Gastrocnemius medialis (tissue), 4 donors: ENCODE results near the gene C1QTNF1. TPM values are rescaled to one million over a fixed set of nuclear protein-coding genes. Genes with fewer than 3 reads are reported as not detected.

ENCODE experiments used
- ATAC-seq, 2 donors: fragments of 150-250 bp; one replicate each; pipeline ENCODE4 v1.9.1; 2016
- DNase-seq, 2 donors: peaks; one replicate each; pipeline ENCODE4 v3.0.0-alpha.2; 2019
- H3K27ac ChIP-seq, 4 donors: fragments of 200-600 bp; sonication (generic); 1 replicate in 1 of 4; 2 replicates in 3 of 4; pipeline ENCODE4 v1.5.1; 2016 to 2018; ENCODE audit warnings: mild to moderate bottlenecking in 2 of 4, moderate library complexity in 1 of 4
- H3K27me3 ChIP-seq, 3 donors: fragments of 200-600 bp; sonication (generic) in 2 of 3; 1 replicate in 1 of 3; 2 replicates in 2 of 3; pipeline versions ENCODE4 v1.5.1 to v1.6.0; 2016 to 2019; ENCODE audit warnings: mild to moderate bottlenecking in 1 of 3, moderate library complexity in 1 of 3
- H3K36me3 ChIP-seq, 2 donors: fragments of 200-600 bp; sonication (generic) in 1 of 2; one replicate each; pipeline ENCODE4 v1.5.1; 2017 to 2018
- H3K4me1 ChIP-seq, 2 donors: fragments of 200-600 bp; sonication (generic) in 1 of 2; one replicate each; pipeline ENCODE4 v1.5.1; 2016 to 2017; ENCODE audit warnings: mild to moderate bottlenecking in 2 of 2
- H3K4me3 ChIP-seq, 4 donors: fragments of 200-600 bp; sonication (generic) in 3 of 4; 1 replicate in 1 of 4; 2 replicates in 3 of 4; pipeline ENCODE4 v1.5.1; 2016 to 2019; ENCODE audit warnings: mild to moderate bottlenecking in 2 of 4
- H3K9me3 ChIP-seq, 3 donors: fragments of 200-600 bp; sonication (generic) in 2 of 3; 1 replicate in 1 of 3; 2 replicates in 2 of 3; pipeline ENCODE4 v1.5.1; 2016 to 2019
- POLR2A ChIP-seq, 2 donors: fragments of 450-650 bp; IDR thresholded peaks; one replicate each; pipeline ENCODE4 v1.6.1; 2017; ENCODE audit warnings: antibody characterized with exemption in 2 of 2, mild to moderate bottlenecking in 2 of 2, moderate library complexity in 2 of 2
- in situ Hi-C, 4 donors: fragments of 200-750 bp; cut with MboI; loops; one replicate each; pipeline versions ENCODE4 v1.15.0 to v1.8.0; 2017; ENCODE audit warnings: low sequenced_read_pairs in 4 of 4
- intact Hi-C: fragments of 100-400 bp; cut with DNase I; formaldehyde crosslinking; loops from one replicate; pipeline ENCODE4 v1.15.1; 2023; ENCODE audit warnings: low total_unique reads
- total RNA-seq, 4 donors: library from RNA; depleted of rRNA; stranded (reverse); fragments of >200 nt; gene quantifications; one replicate each; pipeline versions ENCODE4 v1.1.0 to v1.2.3, GENCODE V29; 2016
- TF ChIP-seq, protein P1 (sequence below), 5 experiments: fragments of 450-650 bp in 3 of 5; fragments of 200-600 bp in 2 of 5; sonication (generic) in 2 of 5; IDR thresholded peaks in 4 of 5; conservative IDR thresholded peaks in 1 of 5; 1 replicate in 4 of 5; 2 replicates in 1 of 5; pipeline ENCODE4 v1.5.1; 2016 to 2019; ENCODE audit warnings: antibody characterized with exemption in 5 of 5, mild to moderate bottlenecking in 3 of 5, moderate library complexity in 3 of 5

The C1QTNF1 gene
- total RNA-seq, 4 donors from 2014 or later: 11.1 to 38.6 (median 21.2) TPM

DNA sequence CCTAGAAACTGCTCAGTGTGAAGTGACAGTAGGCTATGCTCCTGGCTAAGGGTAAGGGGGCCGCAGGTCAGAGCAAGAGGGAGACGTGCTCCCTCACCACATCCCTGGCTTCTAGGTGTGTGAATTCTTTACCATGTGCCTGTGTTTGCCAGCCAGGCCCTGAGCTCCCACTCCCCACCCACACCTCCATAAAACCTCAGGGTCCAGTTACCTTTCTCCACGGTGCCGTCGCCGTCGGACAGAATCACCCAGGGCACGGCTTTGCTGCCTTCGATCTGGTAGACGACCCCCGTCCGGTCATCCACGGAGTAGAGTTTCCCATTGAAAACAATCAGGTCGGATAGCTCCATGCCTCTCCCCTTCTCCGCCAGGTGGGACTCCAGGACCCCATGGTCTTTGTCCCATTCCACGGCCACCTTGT is 27.2 kb upstream of the C1QTNF1 start:
- Histone ChIP-seq H3K27ac (no peak overlapping the region), H3K4me3 (no peak overlapping the region), H3K27me3 (no peaks in the 10 kb centered on the region), H3K9me3 (no peaks in the 10 kb centered on the region), H3K36me3 (peaks cover 0 to 25% of the 10 kb centered on the region in 2 donors), H3K4me1 (peaks cover 10 to 13% of the 10 kb centered on the region in 2 donors)
- DNase-seq (no peak), ATAC-seq (no peak)
- TF ChIP-seq, protein P1, sequence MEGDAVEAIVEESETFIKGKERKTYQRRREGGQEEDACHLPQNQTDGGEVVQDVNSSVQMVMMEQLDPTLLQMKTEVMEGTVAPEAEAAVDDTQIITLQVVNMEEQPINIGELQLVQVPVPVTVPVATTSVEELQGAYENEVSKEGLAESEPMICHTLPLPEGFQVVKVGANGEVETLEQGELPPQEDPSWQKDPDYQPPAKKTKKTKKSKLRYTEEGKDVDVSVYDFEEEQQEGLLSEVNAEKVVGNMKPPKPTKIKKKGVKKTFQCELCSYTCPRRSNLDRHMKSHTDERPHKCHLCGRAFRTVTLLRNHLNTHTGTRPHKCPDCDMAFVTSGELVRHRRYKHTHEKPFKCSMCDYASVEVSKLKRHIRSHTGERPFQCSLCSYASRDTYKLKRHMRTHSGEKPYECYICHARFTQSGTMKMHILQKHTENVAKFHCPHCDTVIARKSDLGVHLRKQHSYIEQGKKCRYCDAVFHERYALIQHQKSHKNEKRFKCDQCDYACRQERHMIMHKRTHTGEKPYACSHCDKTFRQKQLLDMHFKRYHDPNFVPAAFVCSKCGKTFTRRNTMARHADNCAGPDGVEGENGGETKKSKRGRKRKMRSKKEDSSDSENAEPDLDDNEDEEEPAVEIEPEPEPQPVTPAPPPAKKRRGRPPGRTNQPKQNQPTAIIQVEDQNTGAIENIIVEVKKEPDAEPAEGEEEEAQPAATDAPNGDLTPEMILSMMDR (IDR thresholded peaks at IDR 0.05 in 4 of 5, conservative IDR thresholded peaks at IDR 0.05 in 1 of 5): no peak
- TF ChIP-seq POLR2A (IDR thresholded peaks at IDR 0.05): no peak
- intact Hi-C loops: no loop called here
- in situ Hi-C loops: no loop called here

DNA sequence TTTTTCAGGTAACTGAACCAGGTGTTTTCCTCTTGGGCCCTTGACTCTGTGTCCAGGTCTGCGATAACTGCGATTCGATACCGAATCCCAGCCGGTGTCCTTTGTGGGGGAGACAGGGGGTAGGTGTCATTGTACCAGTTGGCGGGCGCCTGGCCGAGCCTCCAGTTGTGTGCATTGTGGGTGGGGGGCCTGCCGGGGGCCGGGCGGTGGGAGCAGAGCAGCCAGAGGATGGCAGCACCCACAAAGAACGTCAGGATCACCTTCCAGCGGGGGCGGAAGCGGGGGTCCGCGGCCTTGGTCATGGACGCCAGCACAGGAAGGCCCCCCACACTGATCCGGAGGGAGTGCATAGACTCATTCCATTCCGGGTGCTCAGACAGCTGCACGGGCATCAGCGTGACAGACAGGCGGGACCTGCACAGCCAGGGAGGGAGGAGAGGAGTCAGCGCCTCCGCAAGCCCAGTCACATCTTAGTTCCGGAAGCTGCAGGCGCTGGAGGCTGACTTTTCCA is 26.7 kb upstream of the C1QTNF1 start:
- no peak for TF ChIP-seq POLR2A (IDR thresholded peaks at IDR 0.05)
- TF ChIP-seq, protein P1 (IDR thresholded peaks at IDR 0.05 in 4 of 5, conservative IDR thresholded peaks at IDR 0.05 in 1 of 5): no peak
- Histone ChIP-seq H3K27ac (no peak overlapping the region), H3K9me3 (no peaks in the 10 kb centered on the region), H3K36me3 (peaks cover 0 to 20% of the 10 kb centered on the region in 2 donors), H3K4me3 (no peak overlapping the region), H3K27me3 (no peaks in the 10 kb centered on the region), H3K4me1 (peaks cover 10 to 13% of the 10 kb centered on the region in 2 donors)
- intact Hi-C loops (no loop called here), in situ Hi-C loops (no loop called here)
- ATAC-seq (no peak), DNase-seq (peak in 1 of 2 donors; percentile 7)

DNA sequence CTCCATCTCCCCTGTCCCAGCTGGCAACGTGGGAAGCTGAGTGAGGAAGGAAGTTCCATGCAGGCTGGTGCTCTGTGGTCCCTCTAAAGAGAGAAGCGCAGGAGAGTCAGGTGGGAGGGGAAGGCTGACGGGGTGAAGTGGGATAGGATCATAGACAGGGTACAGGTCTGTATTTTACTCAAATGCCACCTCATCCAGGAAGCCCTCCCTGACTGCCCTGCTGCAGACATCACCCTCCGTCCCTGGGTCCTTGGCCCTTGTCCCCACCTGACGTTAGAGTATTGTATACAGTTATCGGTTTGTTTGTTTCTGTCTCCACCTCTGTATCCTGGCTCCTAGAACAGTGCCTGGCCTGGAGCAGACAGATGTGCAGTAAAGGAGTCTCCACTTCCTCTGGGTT is 26.1 kb upstream of the C1QTNF1 start:
- H3K27me3 ChIP-seq: no peaks in the 10 kb centered on the region
- DNase-seq (peak in 1 of 2 donors; percentile 3), ATAC-seq (no peak)
- H3K9me3 ChIP-seq: no peaks in the 10 kb centered on the region
- TF ChIP-seq POLR2A (IDR thresholded peaks at IDR 0.05): no peak
- TF ChIP-seq, protein P1 (IDR thresholded peaks at IDR 0.05 in 4 of 5, conservative IDR thresholded peaks at IDR 0.05 in 1 of 5): no peak
- in situ Hi-C loops (no loop called here), intact Hi-C loops (loop anchor here (1.0 kb wide), 1 partner anchor 10 kb away; no protein-coding TSS in a partner anchor)
- H3K4me1 ChIP-seq: peaks cover 13% of the 10 kb centered on the region in 2 donors
- H3K27ac ChIP-seq: peak overlapping the region in 2 of 4 donors; percentile 20 to 39
- peaks cover 0 to 14% of the 10 kb centered on the region in 2 donors for H3K36me3 ChIP-seq
- H3K4me3 ChIP-seq: no peak overlapping the region

DNA sequence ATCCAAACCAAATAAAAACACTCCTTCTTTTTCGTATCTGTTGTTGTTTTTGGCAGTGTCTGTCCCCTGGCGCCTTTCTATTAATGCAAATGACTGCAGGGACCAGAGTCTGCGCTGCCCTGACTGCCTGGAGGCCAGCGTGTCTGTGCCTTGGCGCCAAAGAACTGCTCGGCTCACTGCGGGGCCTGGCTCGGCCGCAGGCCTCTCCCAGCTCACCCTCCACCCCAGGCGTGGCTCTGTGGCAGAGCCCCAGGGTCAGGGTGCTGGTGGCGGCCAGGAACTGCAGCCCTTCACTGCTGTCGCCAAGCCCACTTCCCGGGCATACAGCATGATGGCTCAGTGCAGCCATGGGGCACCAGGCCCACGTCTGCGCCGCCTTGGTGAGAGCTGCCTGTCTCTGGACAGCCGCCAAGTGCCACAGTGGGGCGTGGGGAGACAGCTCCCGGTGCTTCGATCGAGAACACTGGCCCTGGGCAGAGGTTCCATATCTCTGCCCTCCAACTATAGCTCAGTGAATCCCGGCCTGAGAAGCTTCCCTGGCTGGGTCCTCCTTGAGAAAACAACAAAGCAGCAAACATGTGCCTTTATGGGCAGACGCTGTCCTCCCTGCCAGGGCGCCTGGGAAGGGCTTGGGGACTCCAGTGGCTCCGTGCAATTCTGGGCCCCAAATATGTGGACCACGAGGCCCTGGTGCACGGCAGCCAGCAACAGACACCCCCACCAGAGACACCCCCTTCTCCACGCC is 25.5 kb upstream of the C1QTNF1 start:
- ATAC-seq (peak in 1 of 2 donors; percentile 16), DNase-seq (peak in 1 of 2 donors; percentile 32)
- H3K27ac ChIP-seq: peak overlapping the region in 3 of 4 donors; percentile 20 to 39 (median 26)
- TF ChIP-seq, protein P1 (IDR thresholded peaks at IDR 0.05 in 4 of 5, conservative IDR thresholded peaks at IDR 0.05 in 1 of 5): no peak
- in situ Hi-C loops: no loop called here
- H3K4me3 ChIP-seq: no peak overlapping the region
- intact Hi-C loops: loop anchor here (1.0 kb wide), 1 partner anchor 10 kb away; no protein-coding TSS in a partner anchor
- H3K27me3 ChIP-seq: no peaks in the 10 kb centered on the region
- H3K4me1 ChIP-seq: peaks cover 14 to 15% of the 10 kb centered on the region in 2 donors
- H3K36me3 ChIP-seq: peaks cover 0 to 12% of the 10 kb centered on the region in 2 donors
- no peaks in the 10 kb centered on the region for H3K9me3 ChIP-seq
